IMR-90 (cell line): ENCODE results near the gene COPS9. TPM values are rescaled to one million over a fixed set of nuclear protein-coding genes. Genes with fewer than 3 reads are reported as not detected.

Experiments
- polyA plus RNA-seq, 3 experiments: library from polyadenylated mRNA; depleted of rRNA; stranded (reverse); fragments of >200 nt; gene quantifications; 2 replicates each; pipeline ENCODE4 v1.2.3, GENCODE V29; 2012; ENCODE audit warnings: low replicate concordance in 1 of 3
- total RNA-seq: library from RNA; depleted of rRNA; stranded (reverse); fragments of >200 nt; gene quantifications from 2 replicates; pipeline ENCODE4 v1.2.3, GENCODE V29; 2012; rRNA removed

COPS9 gene
- total and polyA plus RNA-seq, 2 of the 4 experiments (the other 2 are of a cell fraction): 85.9 to 309 TPM

Other genes with a start within 250 kb of the COPS9 start
- gene NDUFA10, start 111.0 kb downstream of the COPS9 start, total RNA-seq: 125 and 127 TPM in 2 replicates
- gene NDUFA10, start 111.0 kb downstream of the COPS9 start, polyA plus RNA-seq (2012; rRNA removed): 102 and 115 TPM in 2 replicates
- not detected in 2 replicates for gene OR6B2, start 105.9 kb downstream of the COPS9 start, total RNA-seq
- not detected in 2 replicates for gene OR6B2, start 105.9 kb downstream of the COPS9 start, polyA plus RNA-seq (2012; rRNA removed)
- not detected in 2 replicates for gene OR6B3, start 82.8 kb downstream of the COPS9 start, total RNA-seq
- not detected in 2 replicates for gene OR6B3, start 82.8 kb downstream of the COPS9 start, polyA plus RNA-seq (2012; rRNA removed)
- gene OTOS, start 4.4 kb upstream of the COPS9 start, total RNA-seq: not detected in 2 replicates
- 0.34 TPM in 1 of 2 replicates, not detected in the other for gene OTOS, start 4.4 kb upstream of the COPS9 start, polyA plus RNA-seq (2012; rRNA removed)